ENCODE measurements around the gene SLC37A2.
A peak's percentile ranks its signal among the peaks of the same experiment; 100 is the strongest.

SLC37A2 gene

GRCh38 chr11:125108469-125108868 lies 45.4 kb downstream of the SLC37A2 start:
- intact Hi-C loops (cut with DNase I; ENCODE audit: low total_unique reads): no loop called here

GRCh38 chr11:125110506-125110905 lies 47.4 kb downstream of the SLC37A2 start:
- Histone ChIP-seq H3K36me3 (no peaks in the 10 kb centered on the region), H3K4me3 (peak overlapping the region; percentile 66 to 95), H3K4me1 (peaks cover 0 to 9% (median 2%) of the 10 kb centered on the region in 4 donors), H3K27me3 (no peaks in the 10 kb centered on the region), H3K27ac (peak overlapping the region in 1 of 2 donors; percentile 79), H3K9me3 (no peaks in the 10 kb centered on the region)
- intact Hi-C loops (cut with DNase I; ENCODE audit: low total_unique reads): no loop called here
- TF ChIP-seq CTCF (IDR thresholded peaks at IDR 0.05): no peak
- DNase-seq: no peak

More at GRCh38 chr11:125108469-125108868, 45.4 kb downstream of the SLC37A2 start:
- Histone ChIP-seq H3K9me3 (no peaks in the 10 kb centered on the region), H3K4me3 (no peak overlapping the region), H3K27ac (no peak overlapping the region), H3K4me1 (peaks cover 0 to 9% (median 2%) of the 10 kb centered on the region in 4 donors), H3K36me3 (no peaks in the 10 kb centered on the region), H3K27me3 (no peaks in the 10 kb centered on the region)
- DNase-seq: no peak
- TF ChIP-seq CTCF (IDR thresholded peaks at IDR 0.05): no peak

- Histone ChIP-seq H3K4me3 (peak overlapping the region; percentile 66 to 95), H3K27ac (peak overlapping the region; percentile 79 to 85), H3K27me3 (no peaks in the 10 kb centered on the region), H3K4me1 (peaks cover 0 to 9% (median 2%) of the 10 kb centered on the region in 4 donors), H3K9me3 (no peaks in the 10 kb centered on the region), H3K36me3 (no peaks in the 10 kb centered on the region)
- no peak for TF ChIP-seq CTCF (IDR thresholded peaks at IDR 0.05)
- intact Hi-C loops (cut with DNase I; ENCODE audit: low total_unique reads): no loop called here
- DNase-seq: no peak
Observed at GRCh38 chr11:125111001-125111342, 47.9 kb downstream of the SLC37A2 start.

- Histone ChIP-seq H3K9me3 (no peaks in the 10 kb centered on the region), H3K36me3 (no peaks in the 10 kb centered on the region), H3K4me3 (peak within 1 kb of the TSS; percentile 66 to 95), H3K27me3 (no peaks in the 10 kb centered on the region), H3K4me1 (peaks cover 0 to 9% (median 2%) of the 10 kb centered on the region in 4 donors), H3K27ac (peak within 1 kb of the TSS; percentile 79 to 85)
- peak in 1 of 2 experiments; percentile 35 for TF ChIP-seq CTCF (IDR thresholded peaks at IDR 0.05)
- intact Hi-C loops (cut with DNase I; ENCODE audit: low total_unique reads): no loop called here
- DNase-seq: peak; percentile 99 to 100
Observed at GRCh38 chr11:125111343-125112207, 48.5 kb downstream of the SLC37A2 start, which contains the start of gene TMEM218. TSS of gene TMEM218 (minus strand) at chr11:125111626. CDS start at chr11:125102241, 9,385 bp downstream.

GRCh38 chr11:125112208-125112604 lies 49.1 kb downstream of the SLC37A2 start:
- Histone ChIP-seq H3K36me3 (no peaks in the 10 kb centered on the region), H3K4me1 (peaks cover 0 to 9% (median 2%) of the 10 kb centered on the region in 4 donors), H3K27ac (peak overlapping the region; percentile 39 to 59), H3K9me3 (no peaks in the 10 kb centered on the region), H3K27me3 (no peaks in the 10 kb centered on the region), H3K4me3 (peak overlapping the region; percentile 66 to 95)
- intact Hi-C loops (cut with DNase I; ENCODE audit: low total_unique reads): no loop called here
- no peak for DNase-seq
- TF ChIP-seq CTCF (IDR thresholded peaks at IDR 0.05): no peak
